Esophagus muscularis mucosa (tissue), 3 donors: ENCODE data around the gene CARHSP1.

Experiments
- POLR2A ChIP-seq: fragments of 450-650 bp; IDR thresholded peaks from one replicate; pipeline ENCODE4 v1.6.1; 2017; ENCODE audit warnings: antibody characterized with exemption, moderate library complexity, mild to moderate bottlenecking, low read depth
- TF ChIP-seq, protein P1 (sequence below), 3 experiments: fragments of 200-600 bp in 2 of 3; fragments of 450-650 bp in 1 of 3; sonication (generic) in 2 of 3; IDR thresholded peaks; one replicate each; pipeline ENCODE4 v1.5.1; 2017 to 2019; ENCODE audit warnings: antibody characterized with exemption in 3 of 3, mild to moderate bottlenecking in 2 of 3, moderate library complexity in 1 of 3

DNA sequence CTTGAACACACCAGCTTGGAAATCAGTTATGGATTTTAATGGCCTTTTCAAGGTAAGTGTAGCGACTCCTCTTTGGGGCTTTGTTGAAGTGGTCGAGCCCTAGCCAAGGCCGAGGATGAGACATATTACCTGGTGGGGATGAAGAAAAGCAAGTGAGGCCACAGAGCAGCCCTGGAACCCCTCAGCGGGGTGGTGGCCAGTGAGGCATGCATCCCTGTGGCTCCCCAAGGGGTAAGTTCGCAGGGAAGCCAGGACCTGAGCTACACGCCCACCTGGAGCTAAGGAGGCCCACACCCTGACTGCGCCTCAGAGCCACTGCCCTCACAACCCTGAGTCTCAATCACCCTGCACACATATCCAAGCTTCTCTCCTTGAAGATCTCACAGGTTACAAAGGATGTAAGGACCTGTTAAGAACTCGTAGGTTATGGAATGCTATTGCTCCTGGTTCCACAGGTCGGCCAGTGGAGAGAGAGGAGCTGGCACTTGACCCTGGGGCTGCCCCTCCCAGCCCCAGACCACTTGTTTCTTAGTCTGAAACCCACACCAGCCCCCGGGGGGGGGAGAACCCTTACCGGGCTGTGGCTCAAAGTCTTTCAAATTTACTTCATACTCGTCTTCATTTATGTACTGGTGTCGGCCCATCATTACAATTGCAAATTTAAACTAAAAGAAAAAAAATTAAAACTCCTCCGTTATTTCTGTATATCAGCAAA is 25.3 kb upstream of the CARHSP1 start:
- TF ChIP-seq, protein P1, sequence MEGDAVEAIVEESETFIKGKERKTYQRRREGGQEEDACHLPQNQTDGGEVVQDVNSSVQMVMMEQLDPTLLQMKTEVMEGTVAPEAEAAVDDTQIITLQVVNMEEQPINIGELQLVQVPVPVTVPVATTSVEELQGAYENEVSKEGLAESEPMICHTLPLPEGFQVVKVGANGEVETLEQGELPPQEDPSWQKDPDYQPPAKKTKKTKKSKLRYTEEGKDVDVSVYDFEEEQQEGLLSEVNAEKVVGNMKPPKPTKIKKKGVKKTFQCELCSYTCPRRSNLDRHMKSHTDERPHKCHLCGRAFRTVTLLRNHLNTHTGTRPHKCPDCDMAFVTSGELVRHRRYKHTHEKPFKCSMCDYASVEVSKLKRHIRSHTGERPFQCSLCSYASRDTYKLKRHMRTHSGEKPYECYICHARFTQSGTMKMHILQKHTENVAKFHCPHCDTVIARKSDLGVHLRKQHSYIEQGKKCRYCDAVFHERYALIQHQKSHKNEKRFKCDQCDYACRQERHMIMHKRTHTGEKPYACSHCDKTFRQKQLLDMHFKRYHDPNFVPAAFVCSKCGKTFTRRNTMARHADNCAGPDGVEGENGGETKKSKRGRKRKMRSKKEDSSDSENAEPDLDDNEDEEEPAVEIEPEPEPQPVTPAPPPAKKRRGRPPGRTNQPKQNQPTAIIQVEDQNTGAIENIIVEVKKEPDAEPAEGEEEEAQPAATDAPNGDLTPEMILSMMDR (IDR thresholded peaks at IDR 0.05): no peak
- no peak for TF ChIP-seq POLR2A
